Duodenal mucosa (tissue), 2 donors: ENCODE data around the gene ACTR1B.
"Not testable (repeated sequence)": the region's sequence is repeated elsewhere in the genome, so short reads cannot be mapped to it uniquely, and the experiment has no call there.

ENCODE experiments used
- H3K27ac ChIP-seq: one replicate; pipeline ENCODE4 v1.7.0; 2013; ENCODE audit warnings: low read depth, low read length
- H3K27me3 ChIP-seq, 2 donors: one replicate each; pipeline ENCODE4 v1.7.0; 2013; ENCODE audit warnings: low read length in 2 of 2, control low read depth in 1 of 2; ENCODE audit not compliant: insufficient read depth in 2 of 2, control insufficient read depth in 1 of 2
- H3K36me3 ChIP-seq, 2 donors: one replicate each; pipeline ENCODE4 v1.7.0; 2013; ENCODE audit warnings: low read length in 2 of 2, control low read depth in 1 of 2; ENCODE audit not compliant: insufficient read depth in 2 of 2, control insufficient read depth in 1 of 2
- H3K4me1 ChIP-seq, 2 donors: one replicate each; pipeline ENCODE4 v1.7.0; 2013; ENCODE audit warnings: low read length in 2 of 2, control low read depth in 1 of 2; ENCODE audit not compliant: insufficient read depth in 2 of 2, control insufficient read depth in 1 of 2
- H3K4me3 ChIP-seq, 2 donors: one replicate each; pipeline ENCODE4 v1.7.0; 2013; ENCODE audit warnings: low read length in 2 of 2, low read depth in 1 of 2
- H3K9ac ChIP-seq, 2 donors: one replicate each; pipeline ENCODE4 v1.7.0; 2013; ENCODE audit warnings: low read length in 2 of 2, low read depth in 1 of 2
- H3K9me3 ChIP-seq, 2 donors: one replicate each; pipeline ENCODE4 v1.7.0; 2013; ENCODE audit warnings: low read length in 2 of 2, control low read depth in 1 of 2; ENCODE audit not compliant: control insufficient read depth in 1 of 2

The ACTR1B gene

DNA sequence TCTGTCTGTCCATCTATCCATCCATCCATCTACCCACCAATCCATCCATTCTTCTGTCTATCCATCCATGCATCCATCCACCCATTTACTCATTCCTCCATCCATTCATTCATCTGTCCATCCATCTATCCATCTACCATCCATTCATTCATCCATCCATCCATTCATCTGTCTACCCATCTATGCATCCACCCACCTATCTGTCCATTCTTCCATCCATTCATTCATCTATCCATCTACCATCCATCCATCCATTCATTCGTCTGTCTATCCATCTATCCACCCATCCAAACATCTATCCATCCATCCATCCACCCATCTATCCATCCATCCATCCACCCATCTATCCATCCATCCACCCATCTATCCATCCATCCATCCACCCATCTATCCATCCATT, 43.4 kb downstream of the ACTR1B start:
- H3K9ac ChIP-seq, H3K27ac ChIP-seq, H3K27me3 ChIP-seq, H3K9me3 ChIP-seq, H3K4me3 ChIP-seq, H3K36me3 ChIP-seq, H3K4me1 ChIP-seq: not testable (repeated sequence)

DNA sequence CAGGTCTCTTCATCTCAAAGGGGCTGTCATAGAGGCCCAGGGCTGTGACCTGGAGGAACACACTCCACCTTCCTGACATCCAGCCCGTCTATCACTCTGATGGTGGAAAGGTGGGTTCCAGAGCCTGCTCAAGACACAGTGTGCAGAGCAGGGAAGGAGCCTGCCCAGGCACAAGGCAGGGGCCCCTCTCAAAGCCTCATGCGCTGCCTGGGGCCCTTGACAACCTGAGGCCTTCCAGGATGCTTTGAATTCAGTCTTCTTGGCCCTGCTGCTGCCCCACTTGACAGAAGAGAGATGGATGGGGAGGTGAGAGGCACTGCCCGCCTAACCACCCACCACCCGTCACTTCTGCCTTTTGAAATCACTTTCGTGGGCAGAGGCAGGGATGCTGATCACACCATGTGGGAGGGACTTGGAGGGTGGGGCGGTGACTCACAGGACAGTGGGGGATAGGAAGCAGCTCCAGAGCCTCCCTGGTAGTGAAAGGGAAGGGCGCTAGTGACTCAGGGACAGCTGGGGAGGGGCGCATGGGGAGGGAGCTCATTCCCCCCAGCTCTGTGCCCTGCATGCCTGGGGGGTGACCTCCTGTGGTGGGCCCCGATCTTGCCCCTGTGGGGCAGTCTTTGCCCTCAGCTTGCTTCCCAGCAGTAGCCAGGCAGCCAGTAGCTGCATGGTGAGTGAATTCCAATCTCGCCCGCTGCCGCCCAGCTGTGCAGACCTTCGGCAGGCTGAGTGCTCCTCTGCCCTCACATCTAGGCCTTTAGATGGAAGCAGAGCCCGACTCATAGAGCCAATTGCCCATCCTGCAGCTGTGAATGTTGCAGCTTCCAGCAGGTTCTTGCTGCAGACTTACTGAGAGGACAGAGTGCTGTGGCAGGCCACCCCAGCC, 44.7 kb downstream of the ACTR1B start:
- not testable (repeated sequence) for H3K27me3 ChIP-seq, H3K9me3 ChIP-seq, H3K9ac ChIP-seq, H3K36me3 ChIP-seq, H3K4me1 ChIP-seq, H3K4me3 ChIP-seq, H3K27ac ChIP-seq

DNA sequence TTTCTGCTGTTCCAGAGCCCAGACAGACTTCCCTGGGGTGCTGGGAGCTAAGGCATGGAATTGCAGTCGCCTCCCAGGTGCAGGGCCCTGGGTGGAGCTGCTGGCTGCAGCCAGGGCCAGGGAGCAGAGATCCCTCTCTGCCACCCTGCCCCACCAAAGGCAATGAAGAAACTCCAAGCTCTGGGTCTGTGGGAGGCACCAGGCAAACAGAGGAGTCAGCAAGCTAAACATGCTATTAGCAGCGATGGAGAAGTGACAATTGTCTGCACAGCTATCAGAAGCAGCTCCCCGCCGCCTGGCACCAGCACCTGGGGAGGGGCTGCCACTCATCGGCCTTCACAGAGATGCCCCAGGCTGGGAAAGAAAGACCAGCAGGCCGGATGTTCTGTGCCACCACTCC, 45.9 kb downstream of the ACTR1B start:
- H3K27me3 ChIP-seq: no peaks in the 10 kb centered on the region
- H3K36me3 ChIP-seq: no peaks in the 10 kb centered on the region
- H3K9me3 ChIP-seq: no peaks in the 10 kb centered on the region

DNA sequence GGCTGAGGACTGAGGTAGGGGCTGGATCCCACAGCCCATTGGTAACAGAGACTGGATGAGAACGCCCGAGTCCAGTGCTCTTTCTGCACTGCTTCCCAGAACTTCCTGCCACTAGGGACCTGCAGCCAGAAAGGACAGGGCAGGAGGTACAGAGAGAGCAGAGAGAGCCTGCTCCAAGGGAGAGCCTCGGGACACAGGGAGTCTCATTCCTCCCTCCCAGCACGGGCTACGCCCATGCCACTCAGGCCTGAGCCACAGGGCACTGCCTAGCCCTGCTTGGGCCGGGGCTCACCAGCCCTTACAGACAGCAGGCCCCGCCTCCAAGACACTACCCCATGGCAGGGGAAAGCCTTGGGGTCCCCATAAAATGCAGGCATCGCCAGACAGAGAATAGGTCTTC, 48.1 kb downstream of the ACTR1B start:
- H3K27me3 ChIP-seq, H3K4me3 ChIP-seq, H3K4me1 ChIP-seq, H3K27ac ChIP-seq, H3K9ac ChIP-seq, H3K9me3 ChIP-seq, H3K36me3 ChIP-seq: not testable (repeated sequence)

More for the DNA sequence above, 45.9 kb downstream of the ACTR1B start:
- H3K9ac ChIP-seq: no peak overlapping the region
- H3K27ac ChIP-seq: no peak overlapping the region
- H3K4me3 ChIP-seq: no peak overlapping the region
- H3K4me1 ChIP-seq: no peaks in the 10 kb centered on the region

DNA sequence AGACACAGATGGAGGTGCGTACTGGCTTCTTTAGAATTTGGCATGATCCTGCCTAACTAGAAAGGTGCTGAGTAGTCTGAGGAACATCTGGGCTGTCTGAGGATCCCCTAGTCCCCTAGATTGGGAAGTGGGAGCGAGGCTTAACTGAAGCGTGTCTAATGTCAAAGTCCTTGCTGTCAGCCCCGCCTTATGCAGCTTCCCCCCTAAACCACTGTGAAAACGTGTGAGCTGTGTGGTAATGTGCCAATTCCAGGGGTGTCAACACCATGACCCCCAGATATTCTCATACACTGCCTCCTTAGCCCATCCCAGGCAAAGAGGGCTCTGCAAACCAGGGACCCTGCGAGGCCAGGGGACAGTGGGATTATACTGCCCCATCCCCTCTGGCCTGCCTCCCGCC, 51.9 kb downstream of the ACTR1B start:
- H3K4me1 ChIP-seq, H3K4me3 ChIP-seq, H3K9me3 ChIP-seq, H3K27ac ChIP-seq, H3K36me3 ChIP-seq, H3K9ac ChIP-seq, H3K27me3 ChIP-seq: not testable (repeated sequence)

DNA sequence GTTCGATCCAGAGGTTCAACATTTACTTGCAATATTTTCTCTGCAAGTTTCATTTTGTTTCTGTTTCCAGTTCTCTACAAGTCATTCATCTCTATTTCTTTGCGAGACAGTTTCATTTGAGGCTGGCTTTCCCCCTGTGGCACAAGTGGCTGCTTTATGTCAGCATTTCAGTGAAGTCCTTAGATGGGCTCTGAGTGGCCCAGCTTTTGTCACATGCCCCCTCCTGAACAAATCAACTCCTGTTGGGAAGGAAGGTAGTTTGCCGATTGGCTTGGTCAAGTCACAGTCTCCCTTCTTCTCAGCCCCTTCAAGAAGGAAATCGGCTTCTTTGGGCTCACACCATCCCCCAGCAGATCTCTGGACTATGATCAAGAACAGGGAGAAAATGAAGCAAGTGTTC, 55.1 kb downstream of the ACTR1B start:
- H3K36me3 ChIP-seq, H3K27me3 ChIP-seq, H3K4me3 ChIP-seq, H3K9me3 ChIP-seq, H3K9ac ChIP-seq, H3K4me1 ChIP-seq, H3K27ac ChIP-seq: not testable (repeated sequence)
